ENCODE data around the gene SORCS2.

GRCh38 chr4:7699031-7699430 is 506.7 kb downstream of the SORCS2 start:
- TF ChIP-seq MXI1 (conservative IDR thresholded peaks at IDR 0.05; ENCODE audit: poor library complexity, severe bottlenecking) (no peak), TAF1 (IDR thresholded peaks at IDR 0.05; ENCODE audit: low read depth) (no peak), CTCF (IDR thresholded peaks at IDR 0.05; ENCODE audit: poor library complexity, severe bottlenecking) (no peak)
- TF ChIP-seq, protein P1, sequence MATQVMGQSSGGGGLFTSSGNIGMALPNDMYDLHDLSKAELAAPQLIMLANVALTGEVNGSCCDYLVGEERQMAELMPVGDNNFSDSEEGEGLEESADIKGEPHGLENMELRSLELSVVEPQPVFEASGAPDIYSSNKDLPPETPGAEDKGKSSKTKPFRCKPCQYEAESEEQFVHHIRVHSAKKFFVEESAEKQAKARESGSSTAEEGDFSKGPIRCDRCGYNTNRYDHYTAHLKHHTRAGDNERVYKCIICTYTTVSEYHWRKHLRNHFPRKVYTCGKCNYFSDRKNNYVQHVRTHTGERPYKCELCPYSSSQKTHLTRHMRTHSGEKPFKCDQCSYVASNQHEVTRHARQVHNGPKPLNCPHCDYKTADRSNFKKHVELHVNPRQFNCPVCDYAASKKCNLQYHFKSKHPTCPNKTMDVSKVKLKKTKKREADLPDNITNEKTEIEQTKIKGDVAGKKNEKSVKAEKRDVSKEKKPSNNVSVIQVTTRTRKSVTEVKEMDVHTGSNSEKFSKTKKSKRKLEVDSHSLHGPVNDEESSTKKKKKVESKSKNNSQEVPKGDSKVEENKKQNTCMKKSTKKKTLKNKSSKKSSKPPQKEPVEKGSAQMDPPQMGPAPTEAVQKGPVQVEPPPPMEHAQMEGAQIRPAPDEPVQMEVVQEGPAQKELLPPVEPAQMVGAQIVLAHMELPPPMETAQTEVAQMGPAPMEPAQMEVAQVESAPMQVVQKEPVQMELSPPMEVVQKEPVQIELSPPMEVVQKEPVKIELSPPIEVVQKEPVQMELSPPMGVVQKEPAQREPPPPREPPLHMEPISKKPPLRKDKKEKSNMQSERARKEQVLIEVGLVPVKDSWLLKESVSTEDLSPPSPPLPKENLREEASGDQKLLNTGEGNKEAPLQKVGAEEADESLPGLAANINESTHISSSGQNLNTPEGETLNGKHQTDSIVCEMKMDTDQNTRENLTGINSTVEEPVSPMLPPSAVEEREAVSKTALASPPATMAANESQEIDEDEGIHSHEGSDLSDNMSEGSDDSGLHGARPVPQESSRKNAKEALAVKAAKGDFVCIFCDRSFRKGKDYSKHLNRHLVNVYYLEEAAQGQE (IDR thresholded peaks at IDR 0.05; ENCODE audit: borderline replicate concordance) = no peak

Data from neural cell (in vitro differentiated cells).